ENCODE data around the gene GRK5. TPM values are rescaled to one million over a fixed set of nuclear protein-coding genes. Genes with fewer than 3 reads are reported as not detected.
"Not testable (repeated sequence)": the region's sequence is repeated elsewhere in the genome, so short reads cannot be mapped to it uniquely, and the experiment has no call there.

Gene GRK5
- total RNA-seq, 1 experiment from 2014 or later: 58.2 TPM

GRCh38 chr10:119176166-119176565 is 31.2 kb upstream of the GRK5 start:
- peaks cover 51% of the 10 kb centered on the region for H3K36me3 ChIP-seq (ENCODE audit: insufficient read depth, low read length, poor library complexity, severe bottlenecking)
- H3K27me3 ChIP-seq (replicated peaks; ENCODE audit: insufficient read depth, low read depth, low read length, poor library complexity): no peaks in the 10 kb centered on the region
- intact Hi-C loops (cut with micrococcal nuclease; ENCODE audit: unreplicated experiment): no loop called here
- CTCF ChIA-PET: no interaction called here
- no peak overlapping the region for H3K27ac ChIP-seq (ENCODE audit: low read depth, low read length, poor library complexity, severe bottlenecking)
- H3K9me3 ChIP-seq (ENCODE audit: low read depth, low read length, poor library complexity, severe bottlenecking): no peaks in the 10 kb centered on the region
- H3K4me3 ChIP-seq (ENCODE audit: low read depth, low read length, poor library complexity, severe bottlenecking): no peak overlapping the region
- POLR2A ChIA-PET (ENCODE audit: low non-redundant PET): no interaction called here
- H3K4me1 ChIP-seq (ENCODE audit: insufficient read depth, low read length, poor library complexity, severe bottlenecking): peaks cover 21% of the 10 kb centered on the region
- TSS peak; percentile 20 for BruUV-seq (replicated peaks)
- no peak for DNase-seq (ENCODE audit: low spot score)
- TF ChIP-seq EZH2 (IDR thresholded peaks at IDR 0.05; ENCODE audit: borderline replicate concordance, low read depth, low read length, poor library complexity, severe bottlenecking): no peak
- TF ChIP-seq, protein P1, sequence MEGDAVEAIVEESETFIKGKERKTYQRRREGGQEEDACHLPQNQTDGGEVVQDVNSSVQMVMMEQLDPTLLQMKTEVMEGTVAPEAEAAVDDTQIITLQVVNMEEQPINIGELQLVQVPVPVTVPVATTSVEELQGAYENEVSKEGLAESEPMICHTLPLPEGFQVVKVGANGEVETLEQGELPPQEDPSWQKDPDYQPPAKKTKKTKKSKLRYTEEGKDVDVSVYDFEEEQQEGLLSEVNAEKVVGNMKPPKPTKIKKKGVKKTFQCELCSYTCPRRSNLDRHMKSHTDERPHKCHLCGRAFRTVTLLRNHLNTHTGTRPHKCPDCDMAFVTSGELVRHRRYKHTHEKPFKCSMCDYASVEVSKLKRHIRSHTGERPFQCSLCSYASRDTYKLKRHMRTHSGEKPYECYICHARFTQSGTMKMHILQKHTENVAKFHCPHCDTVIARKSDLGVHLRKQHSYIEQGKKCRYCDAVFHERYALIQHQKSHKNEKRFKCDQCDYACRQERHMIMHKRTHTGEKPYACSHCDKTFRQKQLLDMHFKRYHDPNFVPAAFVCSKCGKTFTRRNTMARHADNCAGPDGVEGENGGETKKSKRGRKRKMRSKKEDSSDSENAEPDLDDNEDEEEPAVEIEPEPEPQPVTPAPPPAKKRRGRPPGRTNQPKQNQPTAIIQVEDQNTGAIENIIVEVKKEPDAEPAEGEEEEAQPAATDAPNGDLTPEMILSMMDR (conservative IDR thresholded peaks at IDR 0.05; ENCODE audit: low read depth, low read length): no peak

GRCh38 chr10:119177708-119178371 is 29.5 kb upstream of the GRK5 start:
- BruUV-seq (replicated peaks): no TSS peak
- CTCF ChIA-PET: no interaction called here
- peaks cover 21% of the 10 kb centered on the region for H3K4me1 ChIP-seq (ENCODE audit: insufficient read depth, low read length, poor library complexity, severe bottlenecking)
- intact Hi-C loops (cut with micrococcal nuclease; ENCODE audit: unreplicated experiment): no loop called here
- peaks cover 35% of the 10 kb centered on the region for H3K36me3 ChIP-seq (ENCODE audit: insufficient read depth, low read length, poor library complexity, severe bottlenecking)
- POLR2A ChIA-PET (ENCODE audit: low non-redundant PET): no interaction called here
- peak overlapping the region; percentile 70 for H3K4me3 ChIP-seq (ENCODE audit: low read depth, low read length, poor library complexity, severe bottlenecking)
- DNase-seq (ENCODE audit: low spot score): no peak
- TF ChIP-seq EZH2 (IDR thresholded peaks at IDR 0.05; ENCODE audit: borderline replicate concordance, low read depth, low read length, poor library complexity, severe bottlenecking): no peak
- TF ChIP-seq, protein P1 (conservative IDR thresholded peaks at IDR 0.05; ENCODE audit: low read depth, low read length): no peak
- H3K27me3 ChIP-seq (replicated peaks; ENCODE audit: insufficient read depth, low read depth, low read length, poor library complexity): no peaks in the 10 kb centered on the region
- no peaks in the 10 kb centered on the region for H3K9me3 ChIP-seq (ENCODE audit: low read depth, low read length, poor library complexity, severe bottlenecking)
- peak overlapping the region; percentile 94 for H3K27ac ChIP-seq (ENCODE audit: low read depth, low read length, poor library complexity, severe bottlenecking)

GRCh38 chr10:119178372-119179119 is 28.8 kb upstream of the GRK5 start, which contains the start of gene PRDX3:
Gene PRDX3 (minus strand): TSS chr10:119178812. CDS start chr10:119178790, 22 bp downstream.
- BruUV-seq (replicated peaks): TSS peak; percentile 77
- ChIA-PET CTCF (interaction anchor here (0.6 to 1.0 kb wide), 2 partner anchors 21 to 343 kb away, joined by 3 read pairs; no protein-coding TSS in a partner anchor), POLR2A (ENCODE audit: low non-redundant PET) (no interaction called here)
- Histone ChIP-seq H3K36me3 (ENCODE audit: insufficient read depth, low read length, poor library complexity, severe bottlenecking) (peaks cover 29% of the 10 kb centered on the region), H3K4me1 (ENCODE audit: insufficient read depth, low read length, poor library complexity, severe bottlenecking) (peaks cover 21% of the 10 kb centered on the region), H3K9me3 (ENCODE audit: low read depth, low read length, poor library complexity, severe bottlenecking) (no peaks in the 10 kb centered on the region), H3K4me3 (ENCODE audit: low read depth, low read length, poor library complexity, severe bottlenecking) (peak within 1 kb of the TSS; percentile 70), H3K27ac (ENCODE audit: low read depth, low read length, poor library complexity, severe bottlenecking) (peak within 1 kb of the TSS; percentile 94), H3K27me3 (replicated peaks; ENCODE audit: insufficient read depth, low read depth, low read length, poor library complexity) (no peaks in the 10 kb centered on the region)
- intact Hi-C loops (cut with micrococcal nuclease; ENCODE audit: unreplicated experiment): no loop called here
- no peak for TF ChIP-seq EZH2 (IDR thresholded peaks at IDR 0.05; ENCODE audit: borderline replicate concordance, low read depth, low read length, poor library complexity, severe bottlenecking)
- TF ChIP-seq, protein P1 (conservative IDR thresholded peaks at IDR 0.05; ENCODE audit: low read depth, low read length): no peak; the same call in 1 of the 2 replicates
- peak; percentile 98 for DNase-seq (ENCODE audit: low spot score)

- CTCF ChIA-PET: interaction anchor here (0.6 kb wide), 1 partner anchor 209 kb away, joined by 3 read pairs; no protein-coding TSS in a partner anchor
- BruUV-seq (replicated peaks); DNase-seq (ENCODE audit: low spot score); H3K4me3 ChIP-seq (ENCODE audit: low read depth, low read length, poor library complexity, severe bottlenecking); H3K27me3 ChIP-seq (replicated peaks; ENCODE audit: insufficient read depth, low read depth, low read length, poor library complexity); H3K27ac ChIP-seq (ENCODE audit: low read depth, low read length, poor library complexity, severe bottlenecking); intact Hi-C loops (cut with micrococcal nuclease; ENCODE audit: unreplicated experiment); H3K9me3 ChIP-seq (ENCODE audit: low read depth, low read length, poor library complexity, severe bottlenecking); POLR2A ChIA-PET (ENCODE audit: low non-redundant PET): not testable (repeated sequence)
- Histone ChIP-seq H3K4me1 (ENCODE audit: insufficient read depth, low read length, poor library complexity, severe bottlenecking) (peaks cover 21% of the 10 kb centered on the region), H3K36me3 (ENCODE audit: insufficient read depth, low read length, poor library complexity, severe bottlenecking) (peaks cover 16% of the 10 kb centered on the region)
Observed at GRCh38 chr10:119180850-119181400, 26.4 kb upstream of the GRK5 start.
